HCT116 (cell line): ENCODE results near the gene SV2A. TPM values are rescaled to one million over a fixed set of nuclear protein-coding genes. Genes with fewer than 3 reads are reported as not detected.
"Not testable (repeated sequence)": the region's sequence is repeated elsewhere in the genome, so short reads cannot be mapped to it uniquely, and the experiment has no call there.

Experiments
- ATAC-seq: fragments of 200-7000 bp; cut with Tn5 transposase; 2 replicates; pipeline ENCODE4 v1.9.1; 2020; ENCODE audit warnings: mild to moderate bottlenecking, moderate library complexity
- BruUV-seq: library from RNA; stranded (reverse); fragments of 400-500 nt; replicated peaks from 2 replicates; lab custom pipeline; 2021; lab: Mats Ljungman, UMichigan
- CTCF ChIA-PET: fragments of 300-600 bp; sonication (Branson Sonifier 250); formaldehyde crosslinking; loops from one replicate; lab custom pipeline; 2021; ENCODE audit warnings: antibody characterized with exemption; lab: Charles Lee
- POLR2A ChIA-PET: fragments of 300-600, 350-600 bp; sonication (Branson Sonifier 250); formaldehyde crosslinking; loops from one replicate; lab custom pipeline; 2021; ENCODE audit warnings: antibody characterized with exemption; lab: Charles Lee
- RAD21 ChIA-PET, 2 experiments: fragments of 300-600 bp; sonication (Branson Sonifier 250); formaldehyde crosslinking; loops; one replicate each; lab custom pipeline; 2023; ENCODE audit warnings: low total read pairs in 2 of 2; ENCODE audit not compliant: uncharacterized antibody in 2 of 2, unreplicated experiment in 2 of 2, low non-redundant PET in 1 of 2; lab: Charles Lee
- DNase-seq: peaks from one replicate; pipeline ENCODE4 v3.0.0-alpha.2; 2010; ENCODE audit warnings: low read depth, low spot score
- H2AFZ ChIP-seq: fragments of 200-600 bp; shearing (Covaris generic), sonication (generic); 2 replicates; pipeline ENCODE4 v1.6.1; 2017; ENCODE audit warnings: low read depth, mixed run types, mixed read lengths, antibody characterized with exemption, low read length; ENCODE audit not compliant: poor library complexity, severe bottlenecking
- H3K27ac ChIP-seq: 2 replicates; pipeline ENCODE4 v1.5.1; 2012; ENCODE audit warnings: low read depth, low read length
- H3K27me3 ChIP-seq: fragments of 200-600 bp; sonication (generic); 2 replicates; pipeline ENCODE4 v1.6.1; 2016; ENCODE audit warnings: mixed run types, low read length, mixed read lengths; ENCODE audit not compliant: insufficient read depth
- H3K36me3 ChIP-seq, 2 experiments: fragments of 200-500 bp in 1 of 2; fragments of 200-600 bp in 1 of 2; sonication (Bioruptor generic) in 1 of 2; sonication (generic) in 1 of 2; 2 replicates each; pipeline versions ENCODE4 v1.5.1 to v1.6.1; 2014 to 2016; ENCODE audit warnings: low read length in 2 of 2, inconsistent platforms in 1 of 2, mixed read lengths in 1 of 2, mixed run types in 1 of 2; ENCODE audit not compliant: insufficient read depth in 2 of 2, control insufficient read depth in 1 of 2
- H3K4me1 ChIP-seq, 2 experiments: fragments of 200-600 bp in 1 of 2; sonication (generic) in 1 of 2; 2 replicates each; pipeline versions ENCODE4 v1.5.1 to v1.6.1; 2012 to 2017; ENCODE audit warnings: low read length in 2 of 2, inconsistent platforms in 1 of 2, mild to moderate bottlenecking in 1 of 2, mixed read lengths in 1 of 2, mixed run types in 1 of 2, moderate library complexity in 1 of 2; ENCODE audit not compliant: insufficient read depth in 2 of 2, control insufficient read depth in 1 of 2
- H3K4me2 ChIP-seq: fragments of 200-600 bp; sonication (generic); 2 replicates; pipeline ENCODE4 v1.6.1; 2017; ENCODE audit warnings: mixed run types, low read length, mixed read lengths
- H3K4me3 ChIP-seq, 2 experiments: fragments of 200-600 bp in 1 of 2; sonication (generic) in 1 of 2; replicated peaks in 1 of 2; 2 replicates each; pipeline ENCODE4 v1.5.1; 2011 to 2016; ENCODE audit warnings: low read length in 2 of 2, control low read depth in 1 of 2, low read depth in 1 of 2, mild to moderate bottlenecking in 1 of 2, mixed read lengths in 1 of 2, mixed run types in 1 of 2
- H3K79me2 ChIP-seq: fragments of 200-600 bp; sonication (generic); 2 replicates; pipeline ENCODE4 v1.6.1; 2017; ENCODE audit warnings: mild to moderate bottlenecking, mixed run types, low read length, moderate library complexity, mixed read lengths; ENCODE audit not compliant: insufficient read depth
- H3K9ac ChIP-seq: fragments of 200-600 bp; sonication (generic); 2 replicates; pipeline ENCODE4 v1.6.1; 2016; ENCODE audit warnings: low read length, mixed read lengths
- H3K9me2 ChIP-seq: fragments of 200-600 bp; sonication (generic), shearing (Covaris generic); 2 replicates; pipeline ENCODE4 v1.6.1; 2017; ENCODE audit warnings: mixed run types, mild to moderate bottlenecking, moderate library complexity; ENCODE audit not compliant: insufficient read depth
- H3K9me3 ChIP-seq, 2 experiments: fragments of 200-500 bp in 1 of 2; fragments of 200-600 bp in 1 of 2; sonication (Bioruptor generic) in 1 of 2; sonication (generic) in 1 of 2; 2 replicates each; pipeline ENCODE4 v1.6.1; 2014 to 2017; ENCODE audit warnings: low read length in 2 of 2, mixed read lengths in 2 of 2, inconsistent platforms in 1 of 2, low read depth in 1 of 2, mild to moderate bottlenecking in 1 of 2, mixed run types in 1 of 2, moderate library complexity in 1 of 2; ENCODE audit not compliant: control insufficient read depth in 1 of 2, insufficient read depth in 1 of 2
- H4K20me1 ChIP-seq: fragments of 200-600 bp; sonication (generic), shearing (Covaris generic); 2 replicates; pipeline ENCODE4 v1.6.1; 2017; ENCODE audit warnings: mixed run types, mild to moderate bottlenecking, moderate library complexity; ENCODE audit not compliant: insufficient read depth
- intact Hi-C: fragments of 100-400 bp; cut with micrococcal nuclease; formaldehyde crosslinking; loops from 2 replicates; pipeline ENCODE4 v1.10.0; 2022
- total RNA-seq: library from RNA; stranded (reverse); gene quantifications from one replicate; pipeline ENCODE4 v1.2.1, GENCODE V29; 2021; ENCODE audit not compliant: unreplicated experiment

The SV2A gene
- total RNA-seq, 1 experiment from 2014 or later = 0.15 TPM

DNA sequence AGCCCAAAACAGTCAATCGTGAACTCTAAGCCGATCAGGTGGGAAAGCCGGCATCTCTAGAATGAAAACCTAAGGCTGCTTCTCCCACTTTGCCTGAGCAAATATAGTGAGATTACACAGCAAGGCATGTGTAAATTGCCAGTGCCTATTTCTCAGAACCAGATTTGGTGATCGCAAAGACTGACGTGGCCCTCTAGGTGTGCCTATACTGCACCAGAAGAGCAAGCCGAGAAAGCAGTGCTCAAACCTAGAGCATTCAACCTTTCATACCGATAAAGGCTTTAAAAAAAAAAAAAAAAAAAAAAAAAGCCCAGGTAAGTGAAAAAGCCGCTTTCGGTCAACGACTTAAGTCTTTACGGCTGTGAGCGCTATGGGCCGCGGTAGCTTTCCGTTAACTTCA lies 57.4 kb downstream of the SV2A start:
- intact Hi-C loops, BruUV-seq: not testable (repeated sequence)
- peak; percentile 29 for ATAC-seq

More for the DNA sequence above, 57.4 kb downstream of the SV2A start:
- H3K4me2 ChIP-seq, H2AFZ ChIP-seq, H4K20me1 ChIP-seq, DNase-seq, POLR2A ChIA-PET, H3K4me1 ChIP-seq, RAD21 ChIA-PET, H3K4me3 ChIP-seq, H3K27ac ChIP-seq, H3K36me3 ChIP-seq, H3K9me3 ChIP-seq, H3K79me2 ChIP-seq, H3K9ac ChIP-seq, CTCF ChIA-PET, H3K9me2 ChIP-seq, H3K27me3 ChIP-seq: not testable (repeated sequence)

Other genes with a start within 250 kb of the SV2A start
- gene FCGR1A, start 135.2 kb downstream of the SV2A start, total RNA-seq = not detected
- 20.4 TPM for gene BOLA1, start 18.3 kb downstream of the SV2A start, total RNA-seq
- 88.5 TPM for gene SF3B4, start 10.0 kb upstream of the SV2A start, total RNA-seq
- gene MTMR11, start 19.0 kb upstream of the SV2A start, total RNA-seq = 10.5 TPM
- 23.7 TPM for gene OTUD7B, start 92.9 kb upstream of the SV2A start, total RNA-seq
- 28.1 TPM for gene VPS45, start 149.9 kb upstream of the SV2A start, total RNA-seq
- 6.9 TPM for gene PLEKHO1, start 232.1 kb upstream of the SV2A start, total RNA-seq